ENCODE data around the gene MORF4L2.

The MORF4L2 gene

GRCh38 chrX:103704863-103705262, 18.4 kb upstream of the MORF4L2 start:
- Histone ChIP-seq H3K4me3 (IDR thresholded peaks at IDR 0.05; ENCODE audit: insufficient read depth, low read depth, low read length) (no peak overlapping the region), H4K20me1 (ENCODE audit: insufficient read depth) (no peaks in the 10 kb centered on the region), H3K9ac (no peak overlapping the region), H3K4me1 (ENCODE audit: low read depth, poor library complexity, severe bottlenecking) (no peaks in the 10 kb centered on the region), H3K27me3 (ENCODE audit: insufficient read depth, low read depth) (no peaks in the 10 kb centered on the region), H3K27ac (no peak overlapping the region), H3K36me3 (ENCODE audit: insufficient read depth) (no peaks in the 10 kb centered on the region), H3K4me2 (no peak overlapping the region), H3K79me2 (ENCODE audit: insufficient read depth, low read depth) (no peaks in the 10 kb centered on the region), H2AFZ (ENCODE audit: low read depth) (no peak overlapping the region)
- no peak for TF ChIP-seq CTCF (conservative IDR thresholded peaks at IDR 0.05; ENCODE audit: low read depth, low read length)

GRCh38 chrX:103699243-103699642, 12.7 kb upstream of the MORF4L2 start:
- H2AFZ ChIP-seq (ENCODE audit: low read depth): no peak overlapping the region
- no peak overlapping the region for H3K9ac ChIP-seq
- H3K4me3 ChIP-seq (IDR thresholded peaks at IDR 0.05; ENCODE audit: insufficient read depth, low read depth, low read length): no peak overlapping the region
- no peaks in the 10 kb centered on the region for H4K20me1 ChIP-seq (ENCODE audit: insufficient read depth)
- no peak for TF ChIP-seq CTCF (conservative IDR thresholded peaks at IDR 0.05; ENCODE audit: low read depth, low read length)
- H3K36me3 ChIP-seq (ENCODE audit: insufficient read depth): no peaks in the 10 kb centered on the region
- H3K27me3 ChIP-seq (ENCODE audit: insufficient read depth, low read depth): no peaks in the 10 kb centered on the region
- no peak overlapping the region for H3K4me2 ChIP-seq
- H3K4me1 ChIP-seq (ENCODE audit: low read depth, poor library complexity, severe bottlenecking): no peaks in the 10 kb centered on the region
- H3K27ac ChIP-seq: no peak overlapping the region
- no peaks in the 10 kb centered on the region for H3K79me2 ChIP-seq (ENCODE audit: insufficient read depth, low read depth)

DNA sequence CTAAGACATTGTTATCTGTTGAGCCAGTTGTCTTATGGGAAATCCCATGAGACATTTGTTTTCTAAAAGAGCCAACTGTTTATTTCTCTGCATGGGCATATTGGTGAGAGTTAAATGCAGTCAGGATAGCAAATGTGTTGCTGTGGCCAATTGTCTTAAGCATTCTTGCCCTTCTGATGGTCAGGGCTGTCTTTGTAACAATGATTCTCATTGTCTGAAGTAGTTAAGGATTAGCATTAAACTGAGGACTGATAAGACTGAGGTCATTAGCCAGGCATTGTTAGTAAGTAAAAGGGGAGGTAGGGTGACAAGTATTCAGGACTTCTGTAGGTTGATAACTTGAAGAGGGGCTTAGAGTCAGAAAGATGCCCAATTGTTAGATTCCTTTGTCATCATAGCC, 11.2 kb upstream of the MORF4L2 start:
- H3K27me3 ChIP-seq (ENCODE audit: insufficient read depth, low read depth): no peaks in the 10 kb centered on the region
- TF ChIP-seq CTCF (conservative IDR thresholded peaks at IDR 0.05; ENCODE audit: low read depth, low read length): no peak
- no peak overlapping the region for H3K4me3 ChIP-seq (IDR thresholded peaks at IDR 0.05; ENCODE audit: insufficient read depth, low read depth, low read length)
- H2AFZ ChIP-seq (ENCODE audit: low read depth): no peak overlapping the region
- H3K79me2 ChIP-seq (ENCODE audit: insufficient read depth, low read depth): no peaks in the 10 kb centered on the region
- H3K4me2 ChIP-seq: no peak overlapping the region
- no peaks in the 10 kb centered on the region for H3K4me1 ChIP-seq (ENCODE audit: low read depth, poor library complexity, severe bottlenecking)
- H3K36me3 ChIP-seq (ENCODE audit: insufficient read depth): no peaks in the 10 kb centered on the region
- no peak overlapping the region for H3K9ac ChIP-seq
- H4K20me1 ChIP-seq (ENCODE audit: insufficient read depth): no peaks in the 10 kb centered on the region
- H3K27ac ChIP-seq: no peak overlapping the region

GRCh38 chrX:103691059-103691458, 4.6 kb upstream of the MORF4L2 start:
- Histone ChIP-seq H3K36me3 (ENCODE audit: insufficient read depth) (no peaks in the 10 kb centered on the region), H3K9ac (no peak overlapping the region), H3K4me1 (ENCODE audit: low read depth, poor library complexity, severe bottlenecking) (peaks cover 4% of the 10 kb centered on the region), H3K27me3 (ENCODE audit: insufficient read depth, low read depth) (no peaks in the 10 kb centered on the region), H4K20me1 (ENCODE audit: insufficient read depth) (no peaks in the 10 kb centered on the region), H2AFZ (ENCODE audit: low read depth) (no peak overlapping the region), H3K27ac (no peak overlapping the region), H3K79me2 (ENCODE audit: insufficient read depth, low read depth) (peaks cover 4% of the 10 kb centered on the region), H3K4me3 (IDR thresholded peaks at IDR 0.05; ENCODE audit: insufficient read depth, low read depth, low read length) (no peak overlapping the region), H3K4me2 (no peak overlapping the region)
- no peak for TF ChIP-seq CTCF (conservative IDR thresholded peaks at IDR 0.05; ENCODE audit: low read depth, low read length)

Measured in KMS-11 (cell line).